ENCODE measurements around the gene ASB5. TPM values are rescaled to one million over a fixed set of nuclear protein-coding genes. Genes with fewer than 3 reads are reported as not detected.

Gene ASB5
- total and polyA plus RNA-seq, 2 of the 8 experiments (the other 6 are each of a cell fraction or from before 2014, with no cell fraction given): 0.02 TPM; not detected in 1

DNA sequence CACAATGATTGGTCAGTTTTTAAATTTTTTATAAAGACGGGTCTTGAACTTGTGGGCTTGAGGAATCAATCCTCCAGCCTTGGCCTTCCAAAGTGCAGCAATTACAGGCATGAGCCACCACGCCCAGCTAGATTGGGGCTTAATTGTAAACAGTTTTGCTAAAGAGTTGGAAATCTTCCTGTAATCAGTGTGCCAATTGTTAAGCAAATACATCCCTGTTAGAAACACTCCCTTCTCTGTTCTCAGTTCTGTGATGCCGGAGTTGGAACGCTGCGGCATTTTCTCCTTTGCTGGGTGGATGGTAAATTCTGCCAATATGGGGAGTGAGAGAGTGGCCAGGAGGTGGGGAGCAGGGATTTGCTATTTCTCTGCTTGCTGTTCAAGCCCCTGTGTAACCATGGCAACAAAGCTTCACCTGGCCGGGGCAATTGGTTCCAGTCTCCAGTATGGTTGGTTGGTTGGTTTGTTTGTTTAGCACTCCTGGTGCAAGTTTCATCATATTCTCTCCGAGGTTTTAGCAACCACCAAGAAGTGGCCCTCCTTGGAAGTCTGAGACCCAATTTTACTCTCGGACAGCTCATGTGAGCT lies 70.6 kb downstream of the ASB5 start:
- no peaks in the 10 kb centered on the region for H3K79me1 ChIP-seq (ENCODE audit: low read depth, low read length)
- no peak for FAIRE-seq
- no peak overlapping the region for H3K56ac ChIP-seq (replicated peaks; ENCODE audit: insufficient read length, low read depth, low read length)
- ChIA-PET POLR2A (ENCODE audit: partially characterized antibody) (no interaction called here), CTCF (ENCODE audit: partially characterized antibody) (interaction anchor here (1.0 to 1.7 kb wide), 4 partner anchors 9 to 143 kb away, joined by 3 to 5 read pairs (median 4); no protein-coding TSS in a partner anchor)
- H3K23ac ChIP-seq (ENCODE audit: insufficient read length): no peak overlapping the region
- H3K27me3 ChIP-seq (replicated peaks in 1 of 4; ENCODE audit: control insufficient read depth in 3 of 4, extremely low read depth in 1 of 4, insufficient read depth in 3 of 4, low read length in 3 of 4): no peaks in the 10 kb centered on the region
- H2AK5ac ChIP-seq (ENCODE audit: low read depth, low read length): no peak overlapping the region
- no peaks in the 10 kb centered on the region for H3K79me2 ChIP-seq (ENCODE audit: control insufficient read depth in 1 of 2, insufficient read depth in 2 of 2, low read length in 2 of 2)
- no peak overlapping the region for H4K8ac ChIP-seq (ENCODE audit: extremely low read depth, insufficient read depth, low read length)
- H3K4me1 ChIP-seq (replicated peaks in 1 of 4; ENCODE audit: control insufficient read depth in 3 of 4, insufficient read depth in 4 of 4, low read length in 3 of 4): peaks cover 0 to 3% (median 1%) of the 10 kb centered on the region in 4 experiments; a peak in 4 of 7 replicates
- no peak overlapping the region for H2BK120ac ChIP-seq (replicated peaks; ENCODE audit: low read depth, low read length)
- H4K20me1 ChIP-seq (replicated peaks in 1 of 2; ENCODE audit: control insufficient read depth in 1 of 2, insufficient read depth in 2 of 2, low read length in 2 of 2): no peaks in the 10 kb centered on the region
- no peak overlapping the region for H2BK5ac ChIP-seq (ENCODE audit: low read depth, low read length)
- H3K27ac ChIP-seq (ENCODE audit: low read depth, low read length): no peak overlapping the region
- no peak overlapping the region for H2BK15ac ChIP-seq (ENCODE audit: low read length)
- H3K4ac ChIP-seq (replicated peaks; ENCODE audit: insufficient read length, low read depth, low read length): no peak overlapping the region
- DNase-seq (ENCODE audit: low read depth in 1 of 2, low spot score in 2 of 2): no peak
- no peak overlapping the region for H4K5ac ChIP-seq (ENCODE audit: insufficient read length, low read depth, low read length)
- no peak overlapping the region for H2BK20ac ChIP-seq (ENCODE audit: low read length)
- no peak overlapping the region for H3K18ac ChIP-seq (ENCODE audit: extremely low read depth, low read length)
- peaks cover 2% of the 10 kb centered on the region; the same call in 1 of the 2 replicates for H3K23me2 ChIP-seq (ENCODE audit: low read depth, low read length)
- peak overlapping the region; percentile 65; the same call in 1 of the 2 replicates for H2AFZ ChIP-seq (ENCODE audit: low read length)
- WGBS, 2 experiments (ENCODE audit: extremely low coverage in 1 of 2, insufficient coverage in 1 of 2, insufficient read length in 1 of 2, insufficient replicate concordance in 2 of 2, low coverage in 1 of 2, low lambda C conversion rate in 2 of 2, missing lambda C conversion rate in 1 of 2): 80% methylated on average over 8 of the region's 8 CpGs; no CpG with 5 or more reads in 1 of the 2 experiments
- H4K91ac ChIP-seq (replicated peaks; ENCODE audit: insufficient read length, low read length): no peak overlapping the region
- H3K14ac ChIP-seq (ENCODE audit: insufficient read length): no peak overlapping the region
- H3K4me2 ChIP-seq (ENCODE audit: insufficient read depth in 1 of 2, low read depth in 2 of 2, low read length in 2 of 2): no peak overlapping the region
- H2BK12ac ChIP-seq (ENCODE audit: low read depth, low read length): no peak overlapping the region
- TF ChIP-seq JUN (IDR thresholded peaks at IDR 0.05; ENCODE audit: low read depth, low read length) (no peak), RAD21 (IDR thresholded peaks at IDR 0.05 in 1 of 2, conservative IDR thresholded peaks at IDR 0.05 in 1 of 2; ENCODE audit: low read depth in 2 of 2, low read length in 2 of 2) (0 out of 4 replicates have a peak, but pooled peaks of 1 of the 2 experiments have one; percentile 1)
- H3K9ac ChIP-seq (replicated peaks in 1 of 4; ENCODE audit: extremely low read depth in 1 of 4, low read depth in 3 of 4, low read length in 3 of 4): no peak overlapping the region; a peak in 1 of 7 replicates
- no peaks in the 10 kb centered on the region for H3K9me3 ChIP-seq (ENCODE audit: insufficient read depth in 2 of 2, low read depth in 1 of 2, low read length in 1 of 2)
- H3K36me3 ChIP-seq (ENCODE audit: control insufficient read depth in 2 of 4, insufficient read depth in 4 of 4, low read length in 3 of 4): no peaks in the 10 kb centered on the region
- H3K4me3 ChIP-seq (ENCODE audit: extremely low read depth in 1 of 4, insufficient read depth in 2 of 4, low read depth in 3 of 4, low read length in 4 of 4): no peak overlapping the region

Data from H1 (cell line).